ENCODE measurements around the gene RPUSD2. TPM values are rescaled to one million over a fixed set of nuclear protein-coding genes. Genes with fewer than 3 reads are reported as not detected.

The RPUSD2 gene
- polyA plus RNA-seq, 1 donor (not counting 4 experiments of a cell fraction or from before 2014, with no cell fraction given): 8.0 TPM

GRCh38 chr15:40549894-40550293 lies 19.2 kb upstream of the RPUSD2 start:
- H3K27me3 ChIP-seq (ENCODE audit: control insufficient read depth, extremely low read depth, insufficient read depth, low read length): no peaks in the 10 kb centered on the region
- peaks cover 5 to 7% of the 10 kb centered on the region in 2 experiments for H3K36me3 ChIP-seq (ENCODE audit: control insufficient read depth in 2 of 2, extremely low read depth in 1 of 2, insufficient read depth in 2 of 2, low read length in 2 of 2)
- no peaks in the 10 kb centered on the region for H4K20me1 ChIP-seq (ENCODE audit: control insufficient read depth, extremely low read depth, insufficient read depth, low read length)
- no peaks in the 10 kb centered on the region for H3K79me2 ChIP-seq (ENCODE audit: control insufficient read depth, insufficient read depth, low read length)
- no peak overlapping the region for H2AFZ ChIP-seq (ENCODE audit: control insufficient read depth, low read length)
- H3K27ac ChIP-seq (ENCODE audit: control insufficient read depth, insufficient read depth, low read length): no peak overlapping the region
- TF ChIP-seq CTCF (optimal IDR thresholded peaks at IDR 0.05 in 1 of 3, IDR thresholded peaks at IDR 0.05 in 1 of 3, conservative IDR thresholded peaks at IDR 0.05 in 1 of 3; ENCODE audit: extremely low read depth in 1 of 3, insufficient read depth in 2 of 3, low read length in 3 of 3) (no peak), EZH2 (IDR thresholded peaks at IDR 0.05; ENCODE audit: low read length) (no peak)
- H3K4me2 ChIP-seq (ENCODE audit: control insufficient read depth, extremely low read depth, insufficient read depth, low read depth, low read length): no peak overlapping the region
- no peak for FAIRE-seq
- no peak overlapping the region for H3K9ac ChIP-seq (ENCODE audit: control insufficient read depth, extremely low read depth, insufficient read depth, low read length)
- dilution Hi-C loops (cut with MboI; ENCODE audit: extremely low pct_ligation_motif_present, low sequenced_read_pairs): no loop called here
- no peak overlapping the region for H3K4me3 ChIP-seq (ENCODE audit: control insufficient read depth in 2 of 3, extremely low read depth in 1 of 3, insufficient read depth in 2 of 3, low read depth in 1 of 3, low read length in 3 of 3)
- no peaks in the 10 kb centered on the region for H3K9me3 ChIP-seq (ENCODE audit: control insufficient read depth, low read depth, low read length)
- no peak for DNase-seq (ENCODE audit: low read depth, low spot score)
- H3K9me1 ChIP-seq (ENCODE audit: control insufficient read depth, extremely low read depth, insufficient read depth, low read length): peaks cover 2% of the 10 kb centered on the region
- H3K4me1 ChIP-seq (ENCODE audit: control insufficient read depth, extremely low read depth, insufficient read depth, low read length): no peaks in the 10 kb centered on the region

- no peak overlapping the region for H3K4me2 ChIP-seq (ENCODE audit: control insufficient read depth, extremely low read depth, insufficient read depth, low read depth, low read length)
- no peak for TF ChIP-seq EZH2 (IDR thresholded peaks at IDR 0.05; ENCODE audit: low read length)
- no peak for TF ChIP-seq CTCF (optimal IDR thresholded peaks at IDR 0.05 in 1 of 3, IDR thresholded peaks at IDR 0.05 in 1 of 3, conservative IDR thresholded peaks at IDR 0.05 in 1 of 3; ENCODE audit: extremely low read depth in 1 of 3, insufficient read depth in 2 of 3, low read length in 3 of 3)
- H3K9me1 ChIP-seq (ENCODE audit: control insufficient read depth, extremely low read depth, insufficient read depth, low read length): peaks cover 2% of the 10 kb centered on the region
- FAIRE-seq (no peak), DNase-seq (ENCODE audit: low read depth, low spot score) (no peak)
- no peak overlapping the region for H3K27ac ChIP-seq (ENCODE audit: control insufficient read depth, insufficient read depth, low read length)
- no peak overlapping the region for H2AFZ ChIP-seq (ENCODE audit: control insufficient read depth, low read length)
- dilution Hi-C loops (cut with MboI; ENCODE audit: extremely low pct_ligation_motif_present, low sequenced_read_pairs): no loop called here
- H3K27me3 ChIP-seq (ENCODE audit: control insufficient read depth, extremely low read depth, insufficient read depth, low read length): no peaks in the 10 kb centered on the region
- no peak overlapping the region for H3K4me3 ChIP-seq (ENCODE audit: control insufficient read depth in 2 of 3, extremely low read depth in 1 of 3, insufficient read depth in 2 of 3, low read depth in 1 of 3, low read length in 3 of 3)
- no peaks in the 10 kb centered on the region for H4K20me1 ChIP-seq (ENCODE audit: control insufficient read depth, extremely low read depth, insufficient read depth, low read length)
- H3K4me1 ChIP-seq (ENCODE audit: control insufficient read depth, extremely low read depth, insufficient read depth, low read length): no peaks in the 10 kb centered on the region
- no peak overlapping the region for H3K9ac ChIP-seq (ENCODE audit: control insufficient read depth, extremely low read depth, insufficient read depth, low read length)
- H3K36me3 ChIP-seq (ENCODE audit: control insufficient read depth in 2 of 2, extremely low read depth in 1 of 2, insufficient read depth in 2 of 2, low read length in 2 of 2): peaks cover 5 to 7% of the 10 kb centered on the region in 2 experiments
- H3K9me3 ChIP-seq (ENCODE audit: control insufficient read depth, low read depth, low read length): no peaks in the 10 kb centered on the region
- H3K79me2 ChIP-seq (ENCODE audit: control insufficient read depth, insufficient read depth, low read length): no peaks in the 10 kb centered on the region
Measured at GRCh38 chr15:40550341-40551037, 18.6 kb upstream of the RPUSD2 start.

Measured in keratinocyte (primary cell).